ENCODE results near the gene SS18.

GRCh38 chr18:26056291-26056690, 34.1 kb downstream of the SS18 start:
- no peak for TF ChIP-seq CTCF (IDR thresholded peaks at IDR 0.05)
- no peak for TF ChIP-seq POLR2AphosphoS5 (IDR thresholded peaks at IDR 0.05)
